HepG2 (cell line): Measurements from ENCODE around the gene GPSM1. TPM values are rescaled to one million over a fixed set of nuclear protein-coding genes. Genes with fewer than 3 reads are reported as not detected.
A peak's percentile ranks its signal among the peaks of the same experiment; 100 is the strongest.

Experiments used
- ARNT2 ChIP-seq: sonication (generic); formaldehyde crosslinking; IDR thresholded peaks from 2 replicates; pipeline ENCODE4 v1.8.0; 2022; ENCODE audit warnings: mild to moderate bottlenecking, low read depth, missing genetic modification reagents, moderate library complexity
- CBX2 ChIP-seq, 2 experiments: fragments of 200-600 bp in 1 of 2; sonication (generic); formaldehyde crosslinking in 1 of 2; IDR thresholded peaks; 2 replicates each; pipeline versions ENCODE4 v1.7.0 to v1.8.1; 2018 to 2022; ENCODE audit warnings: low read depth in 2 of 2, low read length in 1 of 2, mild to moderate bottlenecking in 1 of 2, missing genetic modification reagents in 1 of 2
- EEA1 ChIP-seq: sonication (generic); formaldehyde crosslinking; IDR thresholded peaks from 2 replicates; pipeline ENCODE4 v1.5.1; 2020; ENCODE audit warnings: mild to moderate bottlenecking, missing genetic modification reagents, borderline replicate concordance
- JUND ChIP-seq: sonication (generic); formaldehyde crosslinking; IDR thresholded peaks from 2 replicates; pipeline ENCODE4 v1.8.0; 2022; ENCODE audit warnings: mild to moderate bottlenecking, missing genetic modification reagents
- KDM3A ChIP-seq: IDR thresholded peaks from 2 replicates; pipeline ENCODE4 v1.6.1; 2018; ENCODE audit warnings: low read depth, missing compliant biosample characterization
- MED1 ChIP-seq: sonication (generic); formaldehyde crosslinking; IDR thresholded peaks from 2 replicates; pipeline ENCODE4 v1.4.0; 2020; ENCODE audit warnings: missing genetic modification reagents
- MTF2 ChIP-seq: sonication (generic); formaldehyde crosslinking; IDR thresholded peaks from 2 replicates; pipeline ENCODE4 v1.5.0; 2020; ENCODE audit warnings: missing genetic modification reagents, borderline replicate concordance
- NR3C1 ChIP-seq: sonication (generic); formaldehyde crosslinking; IDR thresholded peaks from 2 replicates; pipeline ENCODE4 v1.4.0; 2020; ENCODE audit warnings: missing genetic modification reagents
- RAD21 ChIP-seq: fragments of 450-650 bp; formaldehyde crosslinking; IDR thresholded peaks from 2 replicates; pipeline ENCODE4 v1.5.0; 2020; ENCODE audit warnings: mild to moderate bottlenecking
- RBM39 ChIP-seq: fragments of 200-400 bp; formaldehyde crosslinking; IDR thresholded peaks from one replicate; pipeline ENCODE4 v1.6.1; 2018; ENCODE audit warnings: antibody characterized with exemption, mild to moderate bottlenecking, low read depth, low read length; ENCODE audit not compliant: poor library complexity, severe bottlenecking
- SP2 ChIP-seq: sonication (generic); formaldehyde crosslinking; IDR thresholded peaks from 2 replicates; pipeline ENCODE4 v1.5.1; 2020; ENCODE audit warnings: mild to moderate bottlenecking, missing genetic modification reagents
- SP5 ChIP-seq: IDR thresholded peaks from 2 replicates; pipeline ENCODE4 v1.6.1; 2016; ENCODE audit warnings: low read depth, borderline replicate concordance
- ZBTB38 ChIP-seq: sonication (generic); formaldehyde crosslinking; IDR thresholded peaks from 2 replicates; pipeline ENCODE4 v1.5.1; 2020; ENCODE audit warnings: mild to moderate bottlenecking, missing genetic modification reagents
- ZNF232 ChIP-seq: sonication (generic); formaldehyde crosslinking; IDR thresholded peaks from 2 replicates; pipeline ENCODE4 v1.4.0; 2020; ENCODE audit warnings: missing genetic modification reagents, borderline replicate concordance
- ZNF343 ChIP-seq: sonication (generic); formaldehyde crosslinking; IDR thresholded peaks from 2 replicates; pipeline ENCODE4 v1.4.0; 2020; ENCODE audit warnings: mild to moderate bottlenecking, missing genetic modification reagents
- ZNF562 ChIP-seq: sonication (generic); formaldehyde crosslinking; IDR thresholded peaks from 2 replicates; pipeline ENCODE4 v1.8.0; 2022; ENCODE audit warnings: missing genetic modification reagents, borderline replicate concordance
- ZNF567 ChIP-seq: sonication (generic); formaldehyde crosslinking; IDR thresholded peaks from 2 replicates; pipeline ENCODE4 v1.8.1; 2023; ENCODE audit warnings: mild to moderate bottlenecking, missing genetic modification reagents, borderline replicate concordance
- ZNF615 ChIP-seq: sonication (generic); formaldehyde crosslinking; IDR thresholded peaks from 2 replicates; pipeline ENCODE4 v1.5.0; 2020; ENCODE audit warnings: mild to moderate bottlenecking, missing genetic modification reagents, borderline replicate concordance
- ZNF704 ChIP-seq: sonication (generic); formaldehyde crosslinking; IDR thresholded peaks from 2 replicates; pipeline ENCODE4 v1.8.1; 2023; ENCODE audit warnings: mild to moderate bottlenecking, inconsistent platforms, moderate library complexity, missing genetic modification reagents, borderline replicate concordance
- ZNF776 ChIP-seq: sonication (generic); formaldehyde crosslinking; IDR thresholded peaks from 2 replicates; pipeline ENCODE4 v1.4.0; 2020; ENCODE audit warnings: mild to moderate bottlenecking, missing genetic modification reagents
- polyA plus RNA-seq, 8 experiments: library from polyadenylated mRNA; depleted of rRNA in 3 of 8; stranded (reverse) in 7 of 8; unstranded in 1 of 8; fragments of >200 nt; fragmentation: Illumina TruSeq in 4 of 8; extraction: Trizol in 4 of 8; gene quantifications; 2 replicates each; pipeline versions ENCODE4 v1.2.1 to v1.2.3, GENCODE V29; 2011 to 2016; ENCODE audit warnings: low read depth in 4 of 8, missing spikeins in 1 of 8, mixed read lengths in 1 of 8; ENCODE audit not compliant: insufficient read depth in 1 of 8
- total RNA-seq, 5 experiments: library from RNA; depleted of rRNA; stranded (reverse); fragments of >200 nt; fragmentation: Illumina TruSeq; extraction: Trizol; gene quantifications; 2 replicates each; pipeline ENCODE4 v1.2.3, GENCODE V29; 2016; ENCODE audit warnings: low read depth in 1 of 5
- TF ChIP-seq, protein P1 (sequence below): sonication (generic); formaldehyde crosslinking; IDR thresholded peaks from 2 replicates; pipeline ENCODE4 v1.8.0; 2022; ENCODE audit warnings: mild to moderate bottlenecking, missing genetic modification reagents; ENCODE audit not compliant: insufficient replicate concordance
- TF ChIP-seq, protein P2 (sequence below): IDR thresholded peaks from 2 replicates; pipeline ENCODE4 v1.6.1; 2018; ENCODE audit warnings: missing genetic modification reagents

Gene GPSM1
- total and polyA plus RNA-seq, 2 of the 13 experiments (the other 11 are each of a cell fraction or from before 2014, with no cell fraction given), result 1.0 to 2.4 TPM

DNA sequence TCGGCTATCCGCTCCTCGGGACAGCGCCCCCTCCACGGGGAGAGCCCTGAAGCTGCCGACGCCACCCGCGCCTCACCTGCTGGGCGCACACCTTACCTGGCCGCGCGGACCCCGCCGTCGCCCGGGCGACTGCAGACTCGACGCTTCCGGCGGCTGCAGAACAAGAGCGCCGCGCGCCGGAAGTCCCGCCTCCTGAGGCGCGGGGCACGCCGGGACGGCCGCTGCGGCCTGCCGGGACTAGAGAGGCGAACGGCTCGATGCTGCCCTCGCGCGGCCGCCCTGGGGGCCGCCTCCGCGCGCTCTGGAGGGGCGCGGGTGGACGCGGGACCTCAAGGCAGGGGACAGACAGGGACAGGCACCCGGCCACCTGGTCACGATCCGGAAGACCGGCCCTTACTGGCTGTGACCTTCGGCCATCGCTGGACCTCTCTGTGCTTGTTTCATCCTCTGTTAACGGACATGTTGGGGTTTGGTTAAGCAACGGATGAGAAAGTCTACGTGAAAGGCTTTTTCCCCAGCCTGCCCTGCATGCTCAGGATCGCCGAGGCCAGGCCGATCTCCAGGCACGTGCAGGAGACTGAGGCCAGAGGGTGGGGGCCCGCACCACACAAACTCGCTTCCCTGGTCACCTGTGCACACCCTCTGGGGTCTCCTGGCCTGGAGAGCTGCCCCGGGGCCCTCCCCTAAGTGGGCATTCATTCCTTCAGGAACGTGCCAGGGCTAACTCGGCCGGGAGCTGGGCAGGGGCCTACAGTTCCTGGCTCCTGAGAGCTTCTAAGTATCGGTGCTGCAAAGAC lies 72.9 kb downstream of the GPSM1 start, which contains the start of gene SNAPC4 (continued):
- TF ChIP-seq, protein P1, sequence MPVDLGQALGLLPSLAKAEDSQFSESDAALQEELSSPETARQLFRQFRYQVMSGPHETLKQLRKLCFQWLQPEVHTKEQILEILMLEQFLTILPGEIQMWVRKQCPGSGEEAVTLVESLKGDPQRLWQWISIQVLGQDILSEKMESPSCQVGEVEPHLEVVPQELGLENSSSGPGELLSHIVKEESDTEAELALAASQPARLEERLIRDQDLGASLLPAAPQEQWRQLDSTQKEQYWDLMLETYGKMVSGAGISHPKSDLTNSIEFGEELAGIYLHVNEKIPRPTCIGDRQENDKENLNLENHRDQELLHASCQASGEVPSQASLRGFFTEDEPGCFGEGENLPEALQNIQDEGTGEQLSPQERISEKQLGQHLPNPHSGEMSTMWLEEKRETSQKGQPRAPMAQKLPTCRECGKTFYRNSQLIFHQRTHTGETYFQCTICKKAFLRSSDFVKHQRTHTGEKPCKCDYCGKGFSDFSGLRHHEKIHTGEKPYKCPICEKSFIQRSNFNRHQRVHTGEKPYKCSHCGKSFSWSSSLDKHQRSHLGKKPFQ, result no peak
- TF ChIP-seq RBM39, result peak; percentile 22
- no peak for TF ChIP-seq NR3C1 (CRISPR knock-in tag)
- no peak for TF ChIP-seq ZNF562 (CRISPR knock-in tag)
- TF ChIP-seq MTF2, result peak; percentile 31; the same call in 1 of the 2 replicates
- 0 out of 2 replicates have a peak, but pooled peaks have one; percentile 13 for TF ChIP-seq SP5 (CRISPR knock-in tag)
- TF ChIP-seq ZNF567, result 0 out of 2 replicates have a peak, but pooled peaks have one; percentile 68
- peak; percentile 85 for TF ChIP-seq ZBTB38 (CRISPR knock-in tag)
- TF ChIP-seq JUND (CRISPR knock-in tag), result peak; percentile 59; the same call in 1 of the 2 replicates
- TF ChIP-seq, protein P2, sequence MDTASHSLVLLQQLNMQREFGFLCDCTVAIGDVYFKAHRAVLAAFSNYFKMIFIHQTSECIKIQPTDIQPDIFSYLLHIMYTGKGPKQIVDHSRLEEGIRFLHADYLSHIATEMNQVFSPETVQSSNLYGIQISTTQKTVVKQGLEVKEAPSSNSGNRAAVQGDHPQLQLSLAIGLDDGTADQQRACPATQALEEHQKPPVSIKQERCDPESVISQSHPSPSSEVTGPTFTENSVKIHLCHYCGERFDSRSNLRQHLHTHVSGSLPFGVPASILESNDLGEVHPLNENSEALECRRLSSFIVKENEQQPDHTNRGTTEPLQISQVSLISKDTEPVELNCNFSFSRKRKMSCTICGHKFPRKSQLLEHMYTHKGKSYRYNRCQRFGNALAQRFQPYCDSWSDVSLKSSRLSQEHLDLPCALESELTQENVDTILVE (CRISPR knock-in tag), result peak; percentile 51; the same call in 1 of the 2 replicates
- peak; percentile 94 for TF ChIP-seq SP2 (CRISPR knock-in tag)
- TF ChIP-seq CBX2 (IDR thresholded peaks at IDR 0.05; ENCODE audit: low read depth, low read length), result no peak
- no peak for TF ChIP-seq CBX2 (CRISPR knock-in tag; IDR thresholded peaks at IDR 0.05; ENCODE audit: low read depth)
- peak; percentile 58 for TF ChIP-seq MED1 (CRISPR knock-in tag)
- TF ChIP-seq ZNF776 (CRISPR knock-in tag), result peak; percentile 40; the same call in 1 of the 2 replicates
- TF ChIP-seq ZNF343 (CRISPR knock-in tag), result peak; percentile 28; the same call in 1 of the 2 replicates
- TF ChIP-seq EEA1 (CRISPR knock-in tag), result peak; percentile 18; the same call in 1 of the 2 replicates
- 0 out of 2 replicates have a peak, but pooled peaks have one; percentile 62 for TF ChIP-seq KDM3A (CRISPR knock-in tag)
- TF ChIP-seq RAD21, result peak; percentile 95
- 0 out of 2 replicates have a peak, but pooled peaks have one; percentile 31 for TF ChIP-seq ZNF704
- TF ChIP-seq ZNF232 (CRISPR knock-in tag), result peak; percentile 14; the same call in 1 of the 2 replicates
- TF ChIP-seq ZNF615 (CRISPR knock-in tag), result no peak
- peak; percentile 67; the same call in 1 of the 2 replicates for TF ChIP-seq ARNT2 (CRISPR knock-in tag)
